ENCODE data around the gene CEP112.
"Not testable (repeated sequence)": the region's sequence is repeated elsewhere in the genome, so short reads cannot be mapped to it uniquely, and the experiment has no call there.

Gene CEP112

DNA sequence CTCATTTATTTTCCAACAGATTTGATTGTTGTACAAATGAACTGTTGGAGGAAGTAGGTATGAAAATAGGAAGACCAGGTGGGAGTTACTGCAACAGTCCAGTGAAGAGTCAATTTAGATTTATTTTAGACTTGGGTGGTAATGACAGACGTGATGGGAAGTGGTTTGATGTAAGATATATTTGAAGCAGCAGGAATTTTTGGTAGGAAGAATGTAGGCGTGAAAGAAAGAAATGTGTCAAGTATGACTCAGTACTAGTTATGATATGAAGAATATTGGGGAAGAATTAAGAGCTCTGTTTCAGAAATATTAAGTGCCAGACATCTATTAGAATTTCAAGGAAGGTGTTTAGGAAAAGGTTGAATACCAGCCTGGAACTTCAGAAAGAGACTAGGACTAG lies 382.6 kb downstream of the CEP112 start:
- Histone ChIP-seq H3K79me2 (ENCODE audit: low read length) (no peaks in the 10 kb centered on the region), H3K9me2 (replicated peaks; ENCODE audit: insufficient read depth, low read length) (no peaks in the 10 kb centered on the region), H3K27me3 (replicated peaks; ENCODE audit: insufficient read depth, low read length) (no peaks in the 10 kb centered on the region), H3K4me3 (ENCODE audit: low read length) (no peak overlapping the region), H3K9ac (ENCODE audit: low read length) (no peak overlapping the region), H3K4me2 (ENCODE audit: low read depth, low read length) (no peak overlapping the region), H3K27ac (ENCODE audit: low read length) (no peak overlapping the region), H3K9me3 (replicated peaks; ENCODE audit: insufficient read depth, low read length) (no peaks in the 10 kb centered on the region), H3K36me3 (replicated peaks; ENCODE audit: insufficient read depth, low read length) (no peaks in the 10 kb centered on the region), H4K20me1 (ENCODE audit: insufficient read depth, low read length) (no peaks in the 10 kb centered on the region), H3F3A (ENCODE audit: insufficient read depth, low read length) (no peaks in the 10 kb centered on the region), H2AFZ (ENCODE audit: low read length) (no peak overlapping the region), H3K4me1 (ENCODE audit: low read length) (no peaks in the 10 kb centered on the region)
- no peak for DNase-seq
- TF ChIP-seq CTCF (IDR thresholded peaks at IDR 0.05; ENCODE audit: low read length) (no peak), EZH2phosphoT487 (IDR thresholded peaks at IDR 0.05; ENCODE audit: low read length) (no peak), EZH2 (optimal IDR thresholded peaks at IDR 0.05; ENCODE audit: low read depth, low read length) (no peak)

GRCh38 chr17:65808566-65808965 lies 383.4 kb downstream of the CEP112 start:
- DNase-seq; H3K9me2 ChIP-seq (replicated peaks; ENCODE audit: insufficient read depth, low read length); H3K36me3 ChIP-seq (replicated peaks; ENCODE audit: insufficient read depth, low read length); H3K4me1 ChIP-seq (ENCODE audit: low read length); H2AFZ ChIP-seq (ENCODE audit: low read length); H3F3A ChIP-seq (ENCODE audit: insufficient read depth, low read length); H3K79me2 ChIP-seq (ENCODE audit: low read length); H3K4me2 ChIP-seq (ENCODE audit: low read depth, low read length); H3K9me3 ChIP-seq (replicated peaks; ENCODE audit: insufficient read depth, low read length); H3K27ac ChIP-seq (ENCODE audit: low read length); H3K9ac ChIP-seq (ENCODE audit: low read length); H4K20me1 ChIP-seq (ENCODE audit: insufficient read depth, low read length); H3K4me3 ChIP-seq (ENCODE audit: low read length); H3K27me3 ChIP-seq (replicated peaks; ENCODE audit: insufficient read depth, low read length): not testable (repeated sequence)

- Histone ChIP-seq H3K4me3 (ENCODE audit: low read length) (no peak overlapping the region), H3K9ac (ENCODE audit: low read length) (no peak overlapping the region)
Measured at GRCh38 chr17:65807361-65807760, 384.6 kb downstream of the CEP112 start.

DNA sequence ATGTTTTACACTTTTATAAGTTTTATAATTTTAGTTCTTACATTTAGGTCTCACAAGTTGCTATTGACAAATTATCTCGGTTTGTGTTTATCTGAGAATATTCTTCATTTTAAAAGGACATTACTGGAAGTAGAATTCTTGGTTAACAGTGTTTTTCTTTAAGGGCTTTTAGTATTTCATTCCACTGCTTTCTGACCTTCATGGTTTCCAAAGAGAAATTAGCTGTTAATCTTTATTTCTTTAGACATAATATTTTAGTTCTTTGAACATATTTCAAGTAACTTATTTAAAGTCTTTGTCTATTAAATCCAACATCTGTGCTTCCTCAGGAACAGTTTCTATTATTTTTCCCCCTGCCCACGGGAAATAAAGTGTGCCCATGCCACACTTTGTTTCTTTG lies 390.4 kb downstream of the CEP112 start:
- no peaks in the 10 kb centered on the region for H3K9me3 ChIP-seq (replicated peaks; ENCODE audit: insufficient read depth, low read length)
- H3K4me1 ChIP-seq (ENCODE audit: low read length): no peaks in the 10 kb centered on the region
- H3K9me2 ChIP-seq (replicated peaks; ENCODE audit: insufficient read depth, low read length): no peaks in the 10 kb centered on the region
- H3K27me3 ChIP-seq (replicated peaks; ENCODE audit: insufficient read depth, low read length): no peaks in the 10 kb centered on the region
- no peak overlapping the region for H3K4me2 ChIP-seq (ENCODE audit: low read depth, low read length)
- H3K79me2 ChIP-seq (ENCODE audit: low read length): no peaks in the 10 kb centered on the region
- no peak for TF ChIP-seq EZH2 (optimal IDR thresholded peaks at IDR 0.05; ENCODE audit: low read depth, low read length)
- no peak for TF ChIP-seq EZH2phosphoT487 (IDR thresholded peaks at IDR 0.05; ENCODE audit: low read length)
- no peak for TF ChIP-seq CTCF (IDR thresholded peaks at IDR 0.05; ENCODE audit: low read length)
- no peak overlapping the region for H3K9ac ChIP-seq (ENCODE audit: low read length)
- H2AFZ ChIP-seq (ENCODE audit: low read length): no peak overlapping the region
- H3F3A ChIP-seq (ENCODE audit: insufficient read depth, low read length): no peaks in the 10 kb centered on the region
- no peak overlapping the region for H3K4me3 ChIP-seq (ENCODE audit: low read length)
- no peak for DNase-seq
- no peaks in the 10 kb centered on the region for H4K20me1 ChIP-seq (ENCODE audit: insufficient read depth, low read length)
- H3K27ac ChIP-seq (ENCODE audit: low read length): no peak overlapping the region
- no peaks in the 10 kb centered on the region for H3K36me3 ChIP-seq (replicated peaks; ENCODE audit: insufficient read depth, low read length)

More at GRCh38 chr17:65807361-65807760, 384.6 kb downstream of the CEP112 start:
- TF ChIP-seq EZH2phosphoT487 (IDR thresholded peaks at IDR 0.05; ENCODE audit: low read length) (no peak), EZH2 (optimal IDR thresholded peaks at IDR 0.05; ENCODE audit: low read depth, low read length) (no peak), CTCF (IDR thresholded peaks at IDR 0.05; ENCODE audit: low read length) (no peak)
- Histone ChIP-seq H3K27me3 (replicated peaks; ENCODE audit: insufficient read depth, low read length) (no peaks in the 10 kb centered on the region), H4K20me1 (ENCODE audit: insufficient read depth, low read length) (no peaks in the 10 kb centered on the region), H3K9me2 (replicated peaks; ENCODE audit: insufficient read depth, low read length) (no peaks in the 10 kb centered on the region), H3K4me1 (ENCODE audit: low read length) (no peaks in the 10 kb centered on the region), H3K79me2 (ENCODE audit: low read length) (no peaks in the 10 kb centered on the region), H3K9me3 (replicated peaks; ENCODE audit: insufficient read depth, low read length) (no peaks in the 10 kb centered on the region), H3F3A (ENCODE audit: insufficient read depth, low read length) (no peaks in the 10 kb centered on the region), H3K27ac (ENCODE audit: low read length) (no peak overlapping the region), H3K36me3 (replicated peaks; ENCODE audit: insufficient read depth, low read length) (no peaks in the 10 kb centered on the region), H2AFZ (ENCODE audit: low read length) (no peak overlapping the region), H3K4me2 (ENCODE audit: low read depth, low read length) (no peak overlapping the region)
- DNase-seq: no peak

All from MM.1S (cell line).